Limb (tissue), 2 donors: ENCODE measurements around the gene HSFY2.
"Not testable (repeated sequence)": the region's sequence is repeated elsewhere in the genome, so short reads cannot be mapped to it uniquely, and the experiment has no call there.

Source experiments
- DNase-seq, 2 donors: peaks; one replicate each; pipeline ENCODE4 v3.0.0-alpha.2; 2016; ENCODE audit errors: extremely low spot score in 2 of 2

HSFY2 gene

GRCh38 chrY:18773635-18774034, at the start of gene HSFY2:
Gene HSFY2 (minus strand): TSS chrY:18773735. CDS start chrY:18773618, 117 bp downstream.
- not testable (repeated sequence) for DNase-seq

GRCh38 chrY:18815751-18816150, 42.2 kb upstream of the HSFY2 start:
- DNase-seq = not testable (repeated sequence)

GRCh38 chrY:18788757-18789406, 15.3 kb upstream of the HSFY2 start:
- DNase-seq = not testable (repeated sequence)

GRCh38 chrY:18754077-18754476, 19.5 kb downstream of the HSFY2 start:
- not testable (repeated sequence) for DNase-seq

- DNase-seq = not testable (repeated sequence)
Observed at GRCh38 chrY:18753133-18753815, 20.3 kb downstream of the HSFY2 start.

- DNase-seq = not testable (repeated sequence)
Observed at GRCh38 chrY:18723714-18724113, 49.8 kb downstream of the HSFY2 start.
